ENCODE measurements around the gene ZNF749.

The ZNF749 gene

DNA sequence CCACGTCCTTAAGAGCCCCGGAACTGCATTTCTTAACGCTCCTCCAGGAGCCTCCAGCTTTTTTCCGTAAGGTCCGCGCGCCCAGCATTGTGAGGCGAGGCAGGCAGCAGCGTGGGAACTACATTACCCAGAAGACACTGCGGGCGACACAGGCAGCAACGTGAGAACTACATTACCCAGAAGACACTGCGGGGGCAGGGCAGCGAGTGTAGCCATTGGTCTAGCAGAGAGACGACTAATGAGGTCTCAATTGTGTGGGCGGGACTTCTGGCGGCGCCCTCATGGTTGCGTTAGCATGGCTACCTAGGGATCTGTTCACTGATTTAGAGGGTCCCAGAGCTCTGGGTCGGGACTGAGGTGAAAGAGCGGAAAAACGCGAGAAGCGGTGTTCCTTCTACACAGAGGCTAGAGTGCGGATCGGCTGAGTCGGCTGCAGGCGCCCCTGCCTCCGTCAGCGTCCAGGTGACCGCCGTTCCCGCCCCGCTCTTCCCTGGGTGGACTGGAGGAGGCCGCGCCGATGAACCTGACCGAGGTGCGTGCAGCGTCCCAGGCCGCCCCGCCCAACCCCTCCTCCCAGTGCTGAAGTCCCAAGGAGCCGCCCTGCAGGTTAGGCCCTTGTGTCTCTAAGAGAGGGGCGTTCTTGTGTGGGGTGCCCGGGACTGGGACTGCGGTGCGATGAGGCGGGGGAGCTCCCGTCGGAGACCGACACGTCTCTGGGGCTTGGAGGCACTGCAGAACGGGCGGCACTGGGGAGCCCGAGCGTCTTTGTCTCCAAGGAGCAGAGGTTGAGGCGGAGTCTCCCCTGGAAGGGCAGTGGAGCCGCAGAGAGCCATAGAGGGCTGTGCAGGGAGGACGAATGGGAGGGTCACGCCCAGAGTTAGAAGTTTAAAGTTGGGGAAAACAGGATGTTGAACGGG is at the start of gene ZNF749:
Gene ZNF749, plus strand, starts transcription at position 264 of the 917 bp plus-strand sequence. Its CDS starts 254 bp downstream, at position 518.
- DNase-seq (ENCODE audit: low read depth in 2 of 2): peak; percentile 95 to 96

DNA sequence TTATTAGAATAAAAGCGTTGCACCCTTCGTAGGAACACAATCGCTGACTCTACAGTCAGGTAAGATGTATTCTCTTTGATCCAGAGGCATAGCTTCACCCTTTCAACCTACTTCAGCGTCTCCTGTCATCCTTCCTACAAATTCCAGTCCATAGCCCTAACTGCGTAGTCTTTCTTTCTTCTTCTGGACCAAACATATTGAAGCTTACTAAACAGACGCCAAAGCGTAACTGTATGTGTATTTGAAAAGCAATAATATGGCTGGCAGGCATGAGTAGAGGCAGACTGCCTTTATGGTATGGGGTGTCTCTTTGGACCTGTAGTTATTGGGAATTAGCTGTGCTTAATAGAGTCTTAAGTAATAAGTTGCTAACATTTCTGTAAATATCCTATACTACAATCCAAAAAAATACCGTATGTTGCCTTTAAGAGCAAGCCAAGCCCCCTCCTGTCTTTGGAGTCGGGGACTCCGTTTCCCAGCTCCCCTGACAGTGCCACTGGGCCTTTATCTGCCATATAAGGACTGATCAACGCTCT is 45.9 kb upstream of the ZNF749 start:
- no peak for DNase-seq (ENCODE audit: low read depth in 2 of 2)

DNA sequence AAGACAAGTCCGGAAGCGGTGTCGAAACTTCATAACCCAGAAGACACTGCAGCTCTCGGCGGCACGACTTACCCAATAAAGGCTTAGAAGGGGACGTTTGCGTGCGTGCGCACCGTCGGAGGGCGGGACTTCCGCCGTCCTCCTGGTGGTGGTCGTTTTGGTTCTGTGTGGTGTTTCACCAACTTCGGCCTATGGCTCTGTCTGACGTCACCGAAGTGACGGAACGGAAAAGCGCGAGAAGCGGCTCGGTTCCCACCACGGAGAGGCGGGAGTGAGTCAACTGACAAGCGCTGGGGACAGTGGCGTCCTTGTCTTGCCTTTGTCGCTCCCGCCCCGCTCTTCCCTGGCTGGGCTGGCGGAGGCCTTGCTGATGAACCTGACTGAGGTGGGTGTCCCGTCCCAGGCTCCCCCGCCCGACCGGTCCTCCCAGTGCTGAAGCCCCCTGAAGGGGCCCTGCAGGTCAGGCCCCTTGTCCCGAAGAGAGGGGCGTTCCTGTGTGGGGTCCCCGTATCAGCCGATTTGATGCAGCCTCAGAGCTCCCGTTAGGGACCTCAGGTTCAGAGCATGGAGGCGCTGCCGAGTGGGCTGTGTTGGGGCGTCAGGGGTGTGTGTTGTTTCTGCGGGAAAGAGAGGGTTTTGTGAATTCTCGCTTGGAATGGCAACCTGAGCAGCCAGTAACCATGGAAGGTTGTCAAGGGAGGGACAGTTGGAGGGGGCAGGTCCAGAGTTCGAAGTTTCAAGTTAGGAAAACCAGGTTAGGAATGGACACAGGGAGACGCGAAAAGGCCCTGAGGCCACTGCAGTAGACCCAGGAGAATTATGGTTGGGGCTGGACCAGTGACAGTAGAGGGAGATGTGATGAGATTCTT is 45.2 kb upstream of the ZNF749 start, which contains the start of gene ZNF548:
Gene ZNF548, plus strand, starts transcription at position 125 of the 869 bp plus-strand sequence. Its CDS starts 246 bp downstream, at position 371.
- DNase-seq (ENCODE audit: low read depth in 2 of 2): peak; percentile 91 to 95

DNA sequence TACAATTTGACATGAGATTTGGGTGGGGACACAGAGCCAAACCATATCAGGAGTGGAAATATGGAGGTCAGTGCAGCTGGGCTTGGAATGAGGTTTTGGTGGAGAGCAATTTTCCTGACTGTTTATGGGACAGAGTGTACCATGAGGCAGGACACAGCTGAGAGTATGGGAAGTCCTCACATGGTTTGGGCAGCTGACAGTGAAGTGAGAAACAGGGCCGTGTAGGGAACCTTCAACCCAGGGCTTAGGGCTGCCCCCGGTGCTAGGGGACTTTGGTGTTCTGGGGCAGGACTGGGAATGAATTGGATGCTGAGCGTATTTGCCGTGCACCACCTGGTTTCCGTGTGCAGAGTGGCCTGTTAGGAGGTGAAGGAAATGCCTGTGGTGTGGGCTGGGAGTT is 39.4 kb upstream of the ZNF749 start:
- no peak for DNase-seq (ENCODE audit: low read depth in 2 of 2)

DNA sequence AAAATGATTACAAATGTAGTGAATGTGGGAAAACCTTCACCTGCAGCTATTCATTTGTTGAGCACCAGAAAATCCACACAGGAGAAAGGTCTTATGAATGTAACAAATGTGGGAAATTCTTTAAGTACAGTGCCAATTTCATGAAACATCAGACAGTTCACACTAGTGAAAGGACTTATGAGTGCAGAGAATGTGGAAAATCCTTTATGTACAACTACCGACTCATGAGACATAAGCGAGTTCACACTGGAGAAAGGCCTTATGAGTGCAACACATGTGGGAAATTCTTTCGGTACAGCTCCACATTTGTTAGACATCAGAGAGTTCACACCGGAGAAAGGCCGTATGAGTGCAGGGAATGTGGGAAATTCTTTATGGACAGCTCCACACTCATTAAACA is 36.3 kb upstream of the ZNF749 start:
- no peak for DNase-seq (ENCODE audit: low read depth in 2 of 2)

DNA sequence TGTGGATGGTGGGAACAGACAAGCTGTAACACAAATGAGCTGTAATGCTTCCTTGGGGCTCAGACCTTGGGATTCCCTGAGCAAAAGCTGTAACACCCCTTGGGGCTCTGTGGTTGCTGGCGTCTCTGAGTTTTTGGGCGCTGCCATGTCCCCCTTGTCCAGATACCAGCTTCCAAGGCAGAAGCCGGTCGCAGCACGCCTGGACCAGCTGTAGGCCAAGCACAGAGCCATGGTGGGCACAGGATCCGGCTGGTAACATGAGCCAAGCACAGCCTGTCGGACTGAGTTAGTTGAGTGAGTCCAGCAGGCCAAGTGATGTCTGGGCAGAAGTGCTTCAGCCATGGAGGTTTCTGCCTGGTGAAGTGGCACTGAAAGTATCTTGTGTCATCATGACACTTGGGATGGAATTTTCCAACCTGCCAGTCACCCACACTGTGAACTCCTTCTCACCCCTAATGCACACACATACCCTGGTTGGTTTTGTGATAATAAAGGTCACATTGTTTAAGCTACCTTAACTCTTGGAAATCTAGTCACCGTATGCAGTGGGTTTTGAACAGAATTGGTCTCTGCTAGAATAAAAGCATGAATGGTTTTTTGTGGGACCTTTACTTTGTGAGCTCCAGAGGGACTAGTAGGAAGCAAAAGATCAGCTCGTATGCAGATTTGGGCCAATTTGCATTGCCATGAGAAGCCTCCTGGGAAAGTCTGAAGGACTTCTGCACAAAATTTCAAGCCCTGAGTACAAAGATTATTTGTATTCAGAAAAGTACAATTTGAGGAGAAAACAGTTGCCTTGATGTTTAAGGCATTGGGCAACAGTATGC is 31.2 kb upstream of the ZNF749 start:
- DNase-seq (ENCODE audit: low read depth in 2 of 2): no peak

DNA sequence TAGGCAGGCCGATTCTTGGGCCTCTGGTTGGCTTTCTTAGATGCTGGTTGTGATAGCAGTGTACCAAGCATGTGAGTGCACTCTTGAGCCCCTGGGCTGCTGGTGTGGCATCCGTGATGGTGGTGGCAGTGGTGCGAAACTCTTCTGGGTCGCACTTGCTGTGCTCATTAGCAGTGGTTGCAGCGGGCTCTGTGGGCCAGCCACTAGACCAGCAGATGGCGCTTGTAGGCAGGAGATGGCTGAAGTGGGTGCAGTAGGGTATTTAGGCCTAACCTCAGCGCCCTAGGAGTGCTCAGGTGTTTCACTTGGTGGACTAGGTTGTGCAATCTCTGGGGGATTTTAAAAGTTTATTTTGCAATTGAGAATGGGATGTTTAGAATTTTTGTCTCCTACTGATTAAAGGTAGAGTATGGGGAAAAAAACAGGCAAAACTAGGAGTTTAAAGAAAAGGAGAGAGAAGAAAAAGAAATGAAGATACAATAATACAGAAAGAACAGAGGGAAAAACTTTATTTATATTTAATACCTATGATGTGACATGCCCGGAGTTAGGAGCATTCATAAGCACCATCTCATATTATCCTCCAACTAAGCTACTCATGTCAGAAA is 28.5 kb upstream of the ZNF749 start:
- peak; percentile 49 to 66 for DNase-seq (ENCODE audit: low read depth in 2 of 2)

DNA sequence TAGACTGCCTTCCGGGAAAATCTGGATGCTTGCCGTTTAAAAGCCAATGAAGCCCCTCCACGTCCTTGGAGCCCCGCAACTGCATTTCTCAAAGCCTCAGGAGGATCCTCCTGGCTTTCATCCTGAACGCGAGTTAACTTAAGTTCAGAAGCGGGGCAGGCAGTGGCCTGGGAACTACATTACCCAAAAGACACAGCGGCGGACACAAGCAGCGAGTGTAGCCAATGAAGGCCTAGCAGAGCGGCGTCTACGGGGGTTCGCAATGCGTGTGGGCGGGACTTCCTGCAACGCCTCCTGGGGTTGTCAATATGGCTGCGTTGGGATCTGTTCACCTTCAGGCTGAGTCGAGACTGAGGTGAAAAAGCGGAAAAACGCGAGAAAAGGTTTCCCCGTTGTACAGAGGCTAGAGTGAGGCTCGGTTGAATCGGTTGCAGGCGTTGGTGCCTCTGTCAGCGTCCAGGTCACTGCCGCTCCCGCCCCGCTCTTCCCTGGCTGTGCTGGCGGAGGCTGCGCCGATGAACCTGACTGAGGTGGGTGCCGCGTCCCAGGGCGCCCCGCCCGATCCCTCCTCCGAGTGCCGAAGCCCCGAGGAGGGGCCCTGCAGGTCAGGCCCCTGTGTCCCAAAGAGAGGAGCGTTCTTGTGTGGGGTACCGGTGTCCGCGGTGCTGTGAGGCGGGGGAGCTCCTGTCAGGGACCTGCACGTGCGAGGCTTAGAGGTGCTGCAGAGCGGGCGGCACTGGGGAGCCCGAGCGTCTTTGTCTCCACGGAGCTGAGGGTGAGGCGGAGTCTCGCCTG is 24.1 kb upstream of the ZNF749 start, which contains the start of gene ZNF17:
Gene ZNF17, plus strand, starts transcription at position 285 of the 795 bp plus-strand sequence. CDS start 2,455 bp downstream, outside the sequence.
- peak; percentile 89 to 90 for DNase-seq (ENCODE audit: low read depth in 2 of 2)

DNA sequence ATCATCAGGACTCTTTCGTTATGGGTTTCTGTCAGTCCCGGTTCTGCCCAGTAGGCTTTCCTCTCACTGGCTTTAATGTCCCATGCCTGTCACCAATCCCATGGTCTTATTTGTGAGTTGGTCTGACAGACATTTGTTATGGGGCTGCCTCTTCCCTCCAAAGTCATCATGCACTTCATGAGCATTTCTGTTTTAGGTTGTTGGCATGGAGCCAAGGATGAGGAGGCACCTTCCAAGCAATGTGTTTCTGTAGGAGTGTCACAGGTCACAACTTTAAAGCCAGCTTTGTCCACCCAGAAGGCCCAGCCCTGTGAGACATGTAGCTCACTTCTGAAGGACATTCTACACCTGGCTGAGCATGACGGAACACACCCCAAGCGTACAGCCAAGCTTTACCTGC is 15.7 kb upstream of the ZNF749 start:
- no peak for DNase-seq (ENCODE audit: low read depth in 2 of 2)

DNA sequence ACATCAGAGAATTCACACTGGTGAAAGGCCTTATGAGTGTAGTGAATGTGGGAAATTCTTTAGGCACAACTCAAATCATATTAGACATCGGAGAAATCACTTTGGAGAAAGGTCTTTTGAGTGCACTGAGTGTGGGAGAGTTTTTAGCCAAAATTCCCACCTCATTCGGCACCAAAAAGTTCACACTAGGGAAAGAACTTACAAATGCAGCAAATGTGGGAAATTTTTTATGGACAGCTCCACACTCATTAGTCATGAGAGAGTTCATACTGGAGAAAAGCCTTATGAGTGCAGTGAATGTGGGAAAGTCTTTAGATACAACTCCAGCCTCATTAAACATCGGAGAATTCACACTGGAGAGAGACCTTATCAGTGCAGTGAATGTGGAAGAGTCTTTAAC is 14.1 kb upstream of the ZNF749 start:
- DNase-seq (ENCODE audit: low read depth in 2 of 2): no peak

DNA sequence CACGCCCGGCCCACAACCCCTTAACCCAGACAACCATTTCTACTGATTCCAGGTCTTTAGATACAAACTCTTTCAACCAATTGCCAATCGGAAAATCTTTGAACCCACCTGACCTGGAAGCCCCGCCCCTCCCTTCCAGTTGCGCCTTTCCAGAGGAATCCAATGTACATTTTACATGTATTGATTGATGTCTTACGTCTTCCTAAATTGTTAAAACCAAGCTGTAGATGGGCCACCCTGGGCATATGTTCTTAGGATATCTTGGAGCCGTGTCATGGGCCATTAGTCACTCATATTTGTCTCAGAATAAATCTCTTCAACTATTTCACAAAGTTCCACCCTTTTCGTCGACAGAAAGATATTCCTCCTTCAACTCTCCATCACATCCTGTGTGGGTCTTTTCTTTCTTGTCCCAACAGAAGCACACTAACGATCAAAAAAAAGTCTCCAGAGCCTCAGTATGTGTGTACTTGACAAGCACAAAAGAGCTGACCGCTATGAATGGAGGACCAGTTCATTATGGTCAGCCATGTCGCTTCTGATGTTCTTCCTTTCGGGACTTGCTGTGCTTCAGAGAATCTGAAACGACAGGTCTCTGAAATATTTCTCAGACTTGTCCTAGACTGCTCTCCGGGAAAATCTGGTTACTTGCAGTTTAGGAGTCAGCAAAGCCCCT is 601 bp upstream of the ZNF749 start:
- DNase-seq (ENCODE audit: low read depth in 2 of 2): no peak

DNA sequence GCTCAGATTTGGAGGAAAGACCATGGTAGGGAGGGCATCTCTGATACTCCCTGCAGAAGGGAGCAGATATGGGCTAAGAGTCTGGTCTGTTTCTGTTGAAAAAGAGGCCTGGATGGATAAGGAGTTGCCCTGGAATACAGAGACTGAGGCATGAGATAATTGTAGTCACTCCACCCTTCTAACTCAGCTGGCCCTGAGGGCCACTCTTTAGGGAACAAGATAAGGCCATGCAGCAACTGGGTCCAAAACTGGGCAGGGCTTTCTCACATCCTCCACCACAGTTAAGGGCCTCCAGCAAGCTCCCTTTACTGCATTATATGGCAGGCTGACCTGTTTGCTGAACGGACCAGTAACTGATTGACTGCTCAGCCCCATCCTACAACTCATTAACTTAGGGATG is 1.3 kb downstream of the ZNF749 start:
- DNase-seq (ENCODE audit: low read depth in 2 of 2): no peak

DNA sequence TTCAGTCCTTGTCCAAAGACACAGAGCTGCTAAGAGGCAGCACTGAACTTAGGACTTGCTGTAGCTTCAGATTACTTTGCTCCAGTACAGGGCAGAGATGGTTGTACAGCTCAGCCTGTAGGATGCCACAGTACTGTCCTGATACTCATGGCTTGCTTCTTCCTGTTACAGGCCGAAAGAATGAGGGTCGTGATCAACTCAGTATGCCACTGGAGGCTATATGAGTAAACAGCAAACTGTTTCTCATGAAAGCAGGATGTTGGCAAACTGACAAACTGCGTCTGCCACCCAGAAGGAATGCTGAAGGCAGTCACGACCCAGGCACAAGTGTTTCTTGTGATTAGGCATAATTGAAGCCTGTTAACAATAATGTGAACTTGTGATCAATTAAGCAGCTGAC is 2.8 kb downstream of the ZNF749 start:
- DNase-seq (ENCODE audit: low read depth in 2 of 2): no peak

DNA sequence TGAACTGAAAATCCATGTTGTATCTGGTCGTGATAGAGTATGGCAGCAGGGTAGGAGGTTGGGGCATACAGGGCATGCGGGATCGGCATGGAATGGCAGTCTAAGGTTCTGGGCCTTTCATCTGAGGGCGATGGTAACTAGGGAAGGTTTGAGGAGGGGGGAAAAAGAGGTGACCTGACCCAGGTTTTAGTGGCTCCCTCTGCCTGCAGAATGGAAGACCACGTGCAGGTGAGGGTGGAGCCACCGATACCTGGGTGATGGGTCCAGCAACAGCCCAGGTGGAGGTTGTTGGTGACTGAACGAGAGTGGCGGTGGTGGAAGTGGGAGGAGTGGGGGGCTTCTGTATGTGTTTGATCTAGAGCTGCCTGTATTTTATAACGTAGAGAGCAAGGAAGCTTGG is 3.8 kb downstream of the ZNF749 start:
- DNase-seq (ENCODE audit: low read depth in 2 of 2): no peak

DNA sequence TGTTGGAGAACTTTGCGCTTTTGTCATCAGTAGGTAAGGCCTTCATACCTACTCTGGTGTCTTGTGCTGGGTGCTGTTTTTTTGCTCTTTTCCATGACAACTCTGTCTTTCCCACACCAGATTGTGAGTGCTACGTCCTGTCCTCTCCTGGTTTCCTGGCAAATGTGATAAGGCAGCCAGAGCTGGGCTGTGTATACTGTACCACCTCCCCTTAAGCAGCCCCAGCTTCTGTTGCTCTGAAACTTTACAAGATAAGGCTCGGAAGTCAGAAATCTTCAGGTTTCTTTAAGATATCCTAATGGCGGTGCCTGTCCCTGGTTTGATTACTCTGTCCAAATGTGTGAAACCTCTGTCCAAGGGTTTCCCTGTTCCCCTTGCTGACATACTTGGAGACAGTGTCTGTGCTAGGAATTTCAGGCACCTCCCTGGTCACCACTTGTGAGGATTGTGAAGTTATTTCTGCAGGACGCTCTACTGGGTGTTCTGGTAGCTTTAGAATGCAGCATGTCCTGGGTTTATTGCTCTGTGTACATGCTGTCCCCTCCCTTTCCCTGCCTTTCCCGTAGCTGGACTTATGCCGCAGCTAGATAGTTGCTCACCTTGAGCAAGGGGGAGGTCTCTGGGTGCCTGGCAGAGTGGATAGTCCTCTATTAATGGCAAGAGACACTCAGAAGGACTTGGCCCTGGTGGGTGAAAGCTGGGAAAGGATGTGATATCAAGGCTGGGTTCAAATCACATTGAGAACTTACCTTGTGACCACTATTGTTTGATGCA is 7.0 kb downstream of the ZNF749 start:
- no peak for DNase-seq (ENCODE audit: low read depth in 2 of 2)

DNA sequence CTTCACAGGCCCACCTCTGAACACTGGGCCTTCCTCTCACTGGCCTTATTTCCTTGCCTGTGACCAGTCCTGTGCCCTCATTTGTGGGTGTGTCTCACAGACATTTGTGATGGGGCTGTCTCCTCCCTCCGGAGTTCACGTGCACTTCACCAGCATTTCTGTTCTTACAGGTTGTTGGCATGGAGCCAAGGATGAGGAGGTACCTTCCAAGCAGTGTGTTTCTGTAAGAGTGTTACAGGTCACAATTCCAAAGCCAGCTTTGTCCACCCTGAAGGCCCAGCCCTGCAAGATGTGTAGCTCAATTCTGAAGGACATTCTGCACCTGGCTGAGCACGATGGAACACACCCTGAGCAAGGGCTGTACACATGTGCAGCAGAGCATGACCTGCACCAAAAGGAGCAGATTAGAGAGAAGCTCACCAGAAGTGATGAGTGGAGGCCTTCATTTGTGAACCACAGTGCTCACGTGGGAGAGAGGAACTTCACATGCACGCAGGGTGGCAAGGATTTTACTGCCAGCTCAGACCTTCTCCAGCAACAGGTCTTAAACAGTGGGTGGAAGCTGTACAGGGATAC is 8.1 kb downstream of the ZNF749 start:
- DNase-seq (ENCODE audit: low read depth in 2 of 2): no peak

DNA sequence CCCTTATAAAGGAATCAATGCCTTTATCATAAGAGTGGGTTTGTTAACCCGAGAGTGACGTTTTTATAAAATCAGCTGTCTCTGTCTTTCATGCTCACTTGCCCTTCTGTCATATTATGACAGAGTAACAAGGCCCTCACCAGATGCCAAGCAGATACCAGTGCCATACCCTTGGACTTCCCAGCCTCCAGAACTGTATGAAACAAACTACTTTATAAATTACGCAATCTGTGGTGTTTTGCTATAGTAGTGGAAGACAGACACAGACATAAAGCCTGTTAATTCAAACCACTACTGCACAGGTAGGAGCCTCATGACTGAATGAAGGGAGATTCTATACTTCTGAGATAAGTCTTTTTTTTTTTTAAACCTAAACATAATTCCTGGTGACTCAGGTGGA is 17.2 kb downstream of the ZNF749 start:
- DNase-seq (ENCODE audit: low read depth in 2 of 2): no peak

DNA sequence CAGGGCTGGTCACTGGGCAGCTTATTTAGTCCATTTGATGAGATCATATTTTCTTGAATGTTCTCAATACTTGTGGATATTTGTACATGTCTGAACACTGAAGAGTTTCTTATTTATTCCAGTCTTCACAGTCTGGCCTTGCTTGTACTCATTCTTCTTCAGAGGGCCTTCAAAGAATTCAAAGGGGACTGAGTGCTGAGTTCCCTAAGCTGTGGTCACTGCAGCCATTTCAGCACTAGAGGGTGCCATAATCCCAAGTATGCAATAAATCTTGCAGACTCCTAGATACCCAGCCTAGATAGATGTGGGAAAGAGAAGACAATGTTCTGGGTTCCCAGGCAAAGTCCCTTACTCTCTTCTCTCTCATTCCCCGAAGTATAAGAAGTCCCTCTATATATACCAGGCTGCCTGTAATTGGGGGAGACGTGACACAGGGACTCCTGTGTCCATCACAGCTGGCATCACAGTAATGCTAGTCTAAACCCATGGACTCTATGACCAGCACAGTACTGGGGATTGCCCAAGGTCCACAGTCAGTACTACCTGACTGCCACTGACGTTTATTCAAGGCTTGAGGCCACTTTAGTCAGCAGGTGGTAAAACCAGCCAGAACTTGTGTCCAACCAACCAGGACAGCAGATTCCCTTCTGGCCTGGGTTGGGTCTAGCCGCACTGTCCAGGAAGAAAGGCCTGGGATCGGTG is 30.7 kb downstream of the ZNF749 start:
- DNase-seq (ENCODE audit: low read depth in 2 of 2): peak in 1 of 2 donors; percentile 7
